ENCODE data around the gene PTPRD.
"Not testable (repeated sequence)": the region's sequence is repeated elsewhere in the genome, so short reads cannot be mapped to it uniquely, and the experiment has no call there.

The PTPRD gene

GRCh38 chr9:9521033-9521779 lies 1091.6 kb downstream of the PTPRD start:
- no peak for DNase-seq (ENCODE audit: low read depth, low spot score)
- H3K4me3 ChIP-seq (ENCODE audit: low read length), result no peak overlapping the region

GRCh38 chr9:9504869-9505268 lies 1107.9 kb downstream of the PTPRD start:
- H3K4me3 ChIP-seq (ENCODE audit: low read length), result no peak overlapping the region
- no peak for DNase-seq (ENCODE audit: low read depth, low spot score)

- no peak overlapping the region for H3K4me3 ChIP-seq (ENCODE audit: low read length)
Observed at GRCh38 chr9:9499546-9499945, 1113.3 kb downstream of the PTPRD start.

GRCh38 chr9:9498846-9499245 lies 1114.0 kb downstream of the PTPRD start:
- DNase-seq (ENCODE audit: low read depth, low spot score), result no peak
- H3K4me3 ChIP-seq (ENCODE audit: low read length), result no peak overlapping the region

More at GRCh38 chr9:9499546-9499945, 1113.3 kb downstream of the PTPRD start:
- DNase-seq (ENCODE audit: low read depth, low spot score), result no peak

- DNase-seq (ENCODE audit: low read depth, low spot score), result no peak
- H3K4me3 ChIP-seq (ENCODE audit: low read length), result no peak overlapping the region
Observed at GRCh38 chr9:9498128-9498527, 1114.7 kb downstream of the PTPRD start.

- no peak for DNase-seq (ENCODE audit: low read depth, low spot score)
- H3K4me3 ChIP-seq (ENCODE audit: low read length), result no peak overlapping the region
Observed at GRCh38 chr9:9494336-9494735, 1118.5 kb downstream of the PTPRD start.

- no peak for DNase-seq (ENCODE audit: low read depth, low spot score)
- no peak overlapping the region for H3K4me3 ChIP-seq (ENCODE audit: low read length)
Observed at GRCh38 chr9:9492506-9492905, 1120.3 kb downstream of the PTPRD start.

GRCh38 chr9:9489183-9489582 lies 1123.6 kb downstream of the PTPRD start:
- H3K4me3 ChIP-seq (ENCODE audit: low read length), result no peak overlapping the region
- DNase-seq (ENCODE audit: low read depth, low spot score), result no peak

- no peak overlapping the region for H3K4me3 ChIP-seq (ENCODE audit: low read length)
- DNase-seq (ENCODE audit: low read depth, low spot score), result no peak
Observed at GRCh38 chr9:9483175-9483574, 1129.6 kb downstream of the PTPRD start.

GRCh38 chr9:9478741-9479140 lies 1134.1 kb downstream of the PTPRD start:
- DNase-seq (ENCODE audit: low read depth, low spot score), result no peak
- H3K4me3 ChIP-seq (ENCODE audit: low read length), result no peak overlapping the region

GRCh38 chr9:9469271-9469670 lies 1143.5 kb downstream of the PTPRD start:
- no peak for DNase-seq (ENCODE audit: low read depth, low spot score)
- H3K4me3 ChIP-seq (ENCODE audit: low read length), result no peak overlapping the region

GRCh38 chr9:9441874-9442273 lies 1170.9 kb downstream of the PTPRD start:
- DNase-seq (ENCODE audit: low read depth, low spot score); H3K4me3 ChIP-seq (ENCODE audit: low read length): not testable (repeated sequence)

- no peak overlapping the region for H3K4me3 ChIP-seq (ENCODE audit: low read length)
- DNase-seq (ENCODE audit: low read depth, low spot score), result no peak
Observed at GRCh38 chr9:9437641-9438040, 1175.2 kb downstream of the PTPRD start.

- H3K4me3 ChIP-seq (ENCODE audit: low read length); DNase-seq (ENCODE audit: low read depth, low spot score): not testable (repeated sequence)
Observed at GRCh38 chr9:9426454-9426853, 1186.3 kb downstream of the PTPRD start.

- no peak for DNase-seq (ENCODE audit: low read depth, low spot score)
- H3K4me3 ChIP-seq (ENCODE audit: low read length), result no peak overlapping the region
Observed at GRCh38 chr9:9412241-9412640, 1200.6 kb downstream of the PTPRD start.

- DNase-seq (ENCODE audit: low read depth, low spot score), result no peak
- H3K4me3 ChIP-seq (ENCODE audit: low read length), result no peak overlapping the region
Observed at GRCh38 chr9:9410736-9411135, 1202.1 kb downstream of the PTPRD start.

- H3K4me3 ChIP-seq (ENCODE audit: low read length), result no peak overlapping the region
- DNase-seq (ENCODE audit: low read depth, low spot score), result no peak
Observed at GRCh38 chr9:9399982-9400381, 1212.8 kb downstream of the PTPRD start.

- DNase-seq (ENCODE audit: low read depth, low spot score), result no peak
- H3K4me3 ChIP-seq (ENCODE audit: low read length), result no peak overlapping the region
Observed at GRCh38 chr9:9396518-9396917, 1216.3 kb downstream of the PTPRD start.

- H3K4me3 ChIP-seq (ENCODE audit: low read length), result no peak overlapping the region
- no peak for DNase-seq (ENCODE audit: low read depth, low spot score)
Observed at GRCh38 chr9:9395539-9395938, 1217.3 kb downstream of the PTPRD start.

- DNase-seq (ENCODE audit: low read depth, low spot score), result no peak
Observed at GRCh38 chr9:9392755-9393154, 1220.0 kb downstream of the PTPRD start.

GRCh38 chr9:9389904-9390303 lies 1222.9 kb downstream of the PTPRD start:
- no peak overlapping the region for H3K4me3 ChIP-seq (ENCODE audit: low read length)
- no peak for DNase-seq (ENCODE audit: low read depth, low spot score)

More at GRCh38 chr9:9392755-9393154, 1220.0 kb downstream of the PTPRD start:
- no peak overlapping the region for H3K4me3 ChIP-seq (ENCODE audit: low read length)
